ENCODE data around the gene CBX1.
"Not testable (repeated sequence)": the region's sequence is repeated elsewhere in the genome, so short reads cannot be mapped to it uniquely, and the experiment has no call there.

The CBX1 gene

GRCh38 chr17:48071654-48072053, 29.6 kb downstream of the CBX1 start:
- DNase-seq, result no peak

GRCh38 chr17:48070195-48070594, 31.1 kb downstream of the CBX1 start:
- DNase-seq, result no peak

- DNase-seq, result no peak
Measured at GRCh38 chr17:48068491-48068961, 32.8 kb downstream of the CBX1 start.

- DNase-seq, result not testable (repeated sequence)
Measured at GRCh38 chr17:48067808-48068207, 33.5 kb downstream of the CBX1 start.

GRCh38 chr17:48067245-48067644, 34.0 kb downstream of the CBX1 start:
- DNase-seq, result no peak

GRCh38 chr17:48066656-48067055, 34.6 kb downstream of the CBX1 start:
- no peak for DNase-seq

GRCh38 chr17:48066192-48066591, 35.1 kb downstream of the CBX1 start:
- no peak for DNase-seq

- DNase-seq, result no peak
Measured at GRCh38 chr17:48064638-48065037, 36.6 kb downstream of the CBX1 start.

- no peak for DNase-seq
Measured at GRCh38 chr17:48062273-48062672, 39.0 kb downstream of the CBX1 start.

GRCh38 chr17:48060249-48060648, 41.0 kb downstream of the CBX1 start:
- no peak for DNase-seq

GRCh38 chr17:48059125-48059668, 42.1 kb downstream of the CBX1 start:
- no peak for DNase-seq

GRCh38 chr17:48058393-48059124, 42.7 kb downstream of the CBX1 start:
- no peak for DNase-seq

GRCh38 chr17:48057626-48058025, 43.7 kb downstream of the CBX1 start:
- DNase-seq, result no peak

- no peak for DNase-seq
Measured at GRCh38 chr17:48056879-48057278, 44.4 kb downstream of the CBX1 start.

- no peak for DNase-seq
Measured at GRCh38 chr17:48056246-48056745, 45.0 kb downstream of the CBX1 start.

GRCh38 chr17:48055531-48056245, 45.6 kb downstream of the CBX1 start:
- peak; percentile 69 for DNase-seq

GRCh38 chr17:48054238-48055185, 46.8 kb downstream of the CBX1 start:
- no peak for DNase-seq

GRCh38 chr17:48053758-48054237, 47.5 kb downstream of the CBX1 start:
- DNase-seq, result no peak

- DNase-seq, result no peak
Measured at GRCh38 chr17:48052956-48053757, 48.1 kb downstream of the CBX1 start.

GRCh38 chr17:48051706-48052486, 49.4 kb downstream of the CBX1 start:
- DNase-seq, result no peak

- no peak for DNase-seq
Measured at GRCh38 chr17:48051283-48051682, 50.0 kb downstream of the CBX1 start.

Data from stimulated activated CD8-positive, alpha-beta memory T cell treated with anti-CD3 and anti-CD28 coated beads, Interleukin-4, amount 100 ng/mL, for 48 hours (primary cell).